ENCODE data around the gene EFHD2.
"Not testable (repeated sequence)": the region's sequence is repeated elsewhere in the genome, so short reads cannot be mapped to it uniquely, and the experiment has no call there.

Gene EFHD2

GRCh38 chr1:15458388-15458787 lies 48.7 kb downstream of the EFHD2 start:
- not testable (repeated sequence) for H3K36me3 Mint-ChIP-seq; H3K27ac Mint-ChIP-seq; H3K4me1 Mint-ChIP-seq (ENCODE audit: low read depth); H3K27me3 Mint-ChIP-seq; H3K9me3 Mint-ChIP-seq (ENCODE audit: low read depth); H3K4me3 Mint-ChIP-seq

DNA sequence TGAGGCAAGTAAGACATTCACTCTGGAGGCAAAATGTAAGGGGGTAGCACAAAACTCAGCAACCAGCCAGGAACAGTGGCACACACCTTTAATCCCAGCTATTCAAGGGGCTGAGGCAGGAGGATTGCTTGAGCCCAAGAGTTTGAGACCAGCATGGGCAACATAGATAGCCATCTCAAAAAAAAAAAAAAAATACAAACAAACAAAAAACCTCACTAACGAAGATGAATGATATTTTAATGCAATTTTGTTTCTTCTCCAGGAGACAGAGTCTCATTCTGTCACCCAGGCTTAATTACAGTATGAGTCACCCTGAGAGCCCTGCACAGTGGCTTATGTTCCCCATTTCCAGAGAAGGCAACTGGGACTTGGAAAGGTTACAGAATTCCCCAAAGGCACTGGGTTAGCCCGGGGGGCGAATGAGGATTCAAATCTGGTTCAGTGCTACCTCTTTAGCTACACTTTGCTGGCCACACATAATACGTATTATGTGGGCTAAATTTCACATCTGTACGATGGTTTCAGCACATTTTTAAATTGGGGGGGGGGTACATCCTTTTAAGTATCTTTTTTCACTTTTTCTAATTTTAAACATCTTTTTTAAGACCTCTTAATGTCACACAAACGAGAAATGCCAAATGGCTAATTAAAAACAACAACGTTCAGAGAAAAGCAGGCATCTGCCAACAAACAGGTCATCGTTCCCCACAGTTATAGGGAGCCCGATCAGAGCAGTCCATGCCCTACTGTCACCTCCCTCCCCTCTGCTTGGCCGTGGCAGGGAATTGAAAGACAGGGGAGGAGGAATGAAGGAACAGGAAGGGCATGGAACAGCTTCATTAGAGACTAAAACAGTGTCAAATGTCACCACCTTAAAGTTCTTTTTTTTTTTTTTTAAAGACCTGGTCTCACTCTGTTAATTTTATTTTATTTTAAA lies 50.4 kb downstream of the EFHD2 start:
- H3K9me3 Mint-ChIP-seq (ENCODE audit: low read depth), result no peaks in the 10 kb centered on the region
- no peak overlapping the region for H3K27ac Mint-ChIP-seq
- H3K4me3 Mint-ChIP-seq, result no peak overlapping the region
- no peaks in the 10 kb centered on the region for H3K4me1 Mint-ChIP-seq (ENCODE audit: low read depth)
- H3K36me3 Mint-ChIP-seq, result no peaks in the 10 kb centered on the region
- H3K27me3 Mint-ChIP-seq, result peaks cover 2% of the 10 kb centered on the region

DNA sequence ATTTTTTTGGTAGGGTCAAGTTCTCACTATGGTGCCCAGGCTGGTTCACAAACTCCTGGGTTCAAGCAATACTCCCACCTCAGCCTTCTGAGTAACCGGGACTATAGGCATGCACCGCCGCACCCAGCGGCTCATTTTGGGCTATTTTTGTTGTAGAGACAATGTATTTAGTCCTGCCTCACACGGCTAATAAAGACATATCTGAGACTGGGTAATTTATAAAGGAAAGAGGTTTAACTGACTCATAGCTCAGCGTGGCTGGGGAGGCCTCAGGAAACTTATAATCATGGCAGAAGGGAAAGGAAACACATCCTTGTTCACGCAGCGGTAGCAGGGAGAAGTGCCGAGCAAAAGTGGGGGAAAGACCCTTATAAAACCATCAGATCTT lies 51.0 kb downstream of the EFHD2 start:
- no peaks in the 10 kb centered on the region for H3K4me1 Mint-ChIP-seq (ENCODE audit: low read depth)
- H3K9me3 Mint-ChIP-seq (ENCODE audit: low read depth), result no peaks in the 10 kb centered on the region
- H3K27ac Mint-ChIP-seq, result no peak overlapping the region
- H3K4me3 Mint-ChIP-seq, result no peak overlapping the region
- no peaks in the 10 kb centered on the region for H3K36me3 Mint-ChIP-seq
- peaks cover 2% of the 10 kb centered on the region for H3K27me3 Mint-ChIP-seq

- H3K9me3 Mint-ChIP-seq (ENCODE audit: low read depth); H3K27me3 Mint-ChIP-seq; H3K4me3 Mint-ChIP-seq; H3K36me3 Mint-ChIP-seq; H3K4me1 Mint-ChIP-seq (ENCODE audit: low read depth); H3K27ac Mint-ChIP-seq: not testable (repeated sequence)
Measured at GRCh38 chr1:15463064-15463800, 53.5 kb downstream of the EFHD2 start.

DNA sequence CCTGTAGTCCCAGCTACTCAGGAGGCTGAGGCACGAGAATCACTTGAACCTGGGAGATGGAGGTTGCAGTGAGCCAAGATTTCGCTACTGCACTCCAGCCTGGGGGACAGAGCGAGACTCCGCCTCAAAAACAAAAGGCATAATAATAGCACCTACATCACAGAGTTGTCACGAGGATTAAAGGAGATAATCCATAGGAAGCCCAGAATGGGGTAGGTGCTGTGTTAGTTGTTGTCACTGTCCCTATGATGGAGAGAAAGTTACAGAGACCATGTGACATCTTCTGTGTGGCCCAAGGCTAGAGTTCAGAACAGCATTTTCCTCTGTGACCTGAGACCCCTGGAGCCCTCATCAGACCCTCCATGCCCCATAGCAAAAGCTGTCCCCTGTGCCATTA lies 54.2 kb downstream of the EFHD2 start:
- H3K36me3 Mint-ChIP-seq; H3K27me3 Mint-ChIP-seq; H3K4me3 Mint-ChIP-seq; H3K27ac Mint-ChIP-seq; H3K9me3 Mint-ChIP-seq (ENCODE audit: low read depth); H3K4me1 Mint-ChIP-seq (ENCODE audit: low read depth): not testable (repeated sequence)

GRCh38 chr1:15465674-15466073 lies 56.0 kb downstream of the EFHD2 start:
- H3K9me3 Mint-ChIP-seq (ENCODE audit: low read depth), result no peaks in the 10 kb centered on the region
- peaks cover 2% of the 10 kb centered on the region for H3K27me3 Mint-ChIP-seq
- no peak overlapping the region for H3K4me3 Mint-ChIP-seq
- H3K36me3 Mint-ChIP-seq, result no peaks in the 10 kb centered on the region
- H3K27ac Mint-ChIP-seq, result no peak overlapping the region
- no peaks in the 10 kb centered on the region for H3K4me1 Mint-ChIP-seq (ENCODE audit: low read depth)

DNA sequence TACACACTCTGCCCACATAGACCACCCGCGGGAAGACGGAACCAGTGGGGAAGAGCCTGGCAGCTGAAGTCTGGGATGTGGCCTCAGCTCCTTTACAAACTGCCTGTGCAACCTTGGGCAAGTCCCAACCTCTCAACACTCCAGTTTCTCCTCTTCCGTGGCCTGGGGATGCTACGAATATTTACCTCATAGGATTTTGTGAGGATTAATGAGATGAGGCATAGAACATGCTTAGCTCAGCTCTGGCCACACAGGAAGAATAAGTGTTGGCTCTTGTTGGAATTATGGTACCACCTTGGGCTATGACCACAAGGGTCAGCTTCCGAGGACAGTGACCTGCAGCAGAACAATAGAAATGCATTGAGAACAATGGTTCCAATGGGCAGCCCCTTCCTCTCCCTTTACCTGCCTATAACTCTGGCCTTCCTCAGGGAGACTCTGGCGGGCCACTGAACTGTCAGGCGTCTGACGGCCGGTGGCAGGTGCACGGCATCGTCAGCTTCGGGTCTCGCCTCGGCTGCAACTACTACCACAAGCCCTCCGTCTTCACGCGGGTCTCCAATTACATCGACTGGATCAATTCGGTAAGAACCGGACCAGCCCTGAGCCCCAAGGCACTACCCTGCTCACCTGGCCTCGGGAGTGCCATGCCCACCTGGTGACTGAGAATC lies 57.4 kb downstream of the EFHD2 start:
- not testable (repeated sequence) for H3K4me1 Mint-ChIP-seq (ENCODE audit: low read depth); H3K4me3 Mint-ChIP-seq; H3K36me3 Mint-ChIP-seq; H3K27ac Mint-ChIP-seq; H3K9me3 Mint-ChIP-seq (ENCODE audit: low read depth); H3K27me3 Mint-ChIP-seq

GRCh38 chr1:15468145-15468544 lies 58.5 kb downstream of the EFHD2 start:
- Mint-ChIP-seq H3K36me3 (no peaks in the 10 kb centered on the region), H3K27ac (no peak overlapping the region)

GRCh38 chr1:15469361-15469760 lies 59.7 kb downstream of the EFHD2 start:
- Mint-ChIP-seq H3K27me3 (peaks cover 2% of the 10 kb centered on the region), H3K27ac (no peak overlapping the region), H3K4me3 (no peak overlapping the region), H3K9me3 (ENCODE audit: low read depth) (no peaks in the 10 kb centered on the region), H3K4me1 (ENCODE audit: low read depth) (no peaks in the 10 kb centered on the region), H3K36me3 (no peaks in the 10 kb centered on the region)

More at GRCh38 chr1:15468145-15468544, 58.5 kb downstream of the EFHD2 start:
- H3K27me3 Mint-ChIP-seq, result peaks cover 2% of the 10 kb centered on the region
- no peaks in the 10 kb centered on the region for H3K9me3 Mint-ChIP-seq (ENCODE audit: low read depth)
- H3K4me1 Mint-ChIP-seq (ENCODE audit: low read depth), result no peaks in the 10 kb centered on the region
- no peak overlapping the region for H3K4me3 Mint-ChIP-seq

DNA sequence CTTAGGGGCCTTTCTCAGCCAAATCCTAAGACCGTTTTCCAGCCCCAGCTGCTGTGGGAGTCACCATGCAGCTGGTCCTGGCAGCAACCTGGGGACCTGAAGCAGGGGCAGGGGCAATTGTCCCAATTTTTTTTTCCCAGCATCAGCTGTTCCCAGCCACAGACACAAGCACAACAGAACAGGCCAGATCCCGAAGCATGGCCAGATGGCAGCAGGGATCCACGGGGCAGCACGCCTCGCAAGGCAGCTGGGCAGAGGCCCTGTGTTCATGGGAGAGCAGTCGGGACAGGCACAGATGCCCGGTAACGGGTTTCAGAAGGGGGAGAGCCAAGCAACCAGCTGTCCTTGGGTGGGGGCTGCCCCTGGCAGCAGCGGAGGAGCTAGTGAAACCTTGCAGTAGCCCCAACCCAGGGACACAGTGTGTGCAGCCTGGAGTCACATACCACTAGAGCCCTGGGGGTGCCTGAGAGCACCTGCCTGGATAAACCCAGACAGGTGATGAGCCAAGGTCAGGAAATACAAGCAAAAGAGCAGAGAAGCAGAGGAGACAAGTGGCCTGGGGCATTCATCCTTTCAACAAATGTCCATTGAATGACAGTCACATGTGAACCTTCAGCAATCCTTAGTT lies 60.2 kb downstream of the EFHD2 start:
- H3K27me3 Mint-ChIP-seq, H3K36me3 Mint-ChIP-seq, H3K27ac Mint-ChIP-seq: not testable (repeated sequence)

GRCh38 chr1:15471067-15471466 lies 61.4 kb downstream of the EFHD2 start:
- H3K27me3 Mint-ChIP-seq; H3K27ac Mint-ChIP-seq; H3K9me3 Mint-ChIP-seq (ENCODE audit: low read depth); H3K4me1 Mint-ChIP-seq (ENCODE audit: low read depth); H3K36me3 Mint-ChIP-seq; H3K4me3 Mint-ChIP-seq: not testable (repeated sequence)

More for the DNA sequence above, 60.2 kb downstream of the EFHD2 start:
- not testable (repeated sequence) for H3K4me1 Mint-ChIP-seq (ENCODE audit: low read depth); H3K4me3 Mint-ChIP-seq; H3K9me3 Mint-ChIP-seq (ENCODE audit: low read depth)

DNA sequence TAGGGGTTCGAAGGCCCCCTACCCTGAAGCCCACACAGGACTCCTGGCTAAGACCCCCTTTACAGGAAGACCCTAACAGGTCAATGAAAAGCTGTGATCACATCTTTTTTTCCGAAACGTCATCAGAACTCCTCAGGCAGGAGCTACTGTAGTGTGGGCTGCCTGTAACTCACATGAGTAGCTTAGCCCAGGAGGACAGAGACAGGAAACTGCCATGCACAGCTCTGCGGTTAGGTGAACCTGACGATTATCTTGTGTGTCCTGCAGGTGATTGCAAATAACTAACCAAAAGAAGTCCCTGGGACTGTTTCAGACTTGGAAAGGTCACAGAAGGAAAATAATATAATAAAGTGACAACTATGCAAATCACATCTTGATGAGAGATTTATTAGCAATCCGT lies 62.0 kb downstream of the EFHD2 start:
- not testable (repeated sequence) for H3K9me3 Mint-ChIP-seq (ENCODE audit: low read depth); H3K4me3 Mint-ChIP-seq; H3K27ac Mint-ChIP-seq; H3K4me1 Mint-ChIP-seq (ENCODE audit: low read depth); H3K27me3 Mint-ChIP-seq; H3K36me3 Mint-ChIP-seq

GRCh38 chr1:15472587-15472986 lies 62.9 kb downstream of the EFHD2 start:
- H3K27ac Mint-ChIP-seq, result no peak overlapping the region
- H3K27me3 Mint-ChIP-seq, result no peaks in the 10 kb centered on the region
- no peaks in the 10 kb centered on the region for H3K4me1 Mint-ChIP-seq (ENCODE audit: low read depth)
- no peak overlapping the region for H3K4me3 Mint-ChIP-seq
- H3K36me3 Mint-ChIP-seq, result no peaks in the 10 kb centered on the region
- H3K9me3 Mint-ChIP-seq (ENCODE audit: low read depth), result no peaks in the 10 kb centered on the region

- Mint-ChIP-seq H3K36me3 (no peaks in the 10 kb centered on the region), H3K27ac (no peak within 1 kb of the TSS), H3K9me3 (ENCODE audit: low read depth) (no peaks in the 10 kb centered on the region), H3K4me3 (no peak within 1 kb of the TSS), H3K4me1 (ENCODE audit: low read depth) (no peaks in the 10 kb centered on the region), H3K27me3 (no peaks in the 10 kb centered on the region)
Measured at GRCh38 chr1:15475752-15476314, 66.1 kb downstream of the EFHD2 start, which contains the start of gene CELA2B. Gene CELA2B (plus strand): TSS chr1:15476104. CDS start chr1:15476126, 22 bp downstream.
